Stimulated activated CD8-positive, alpha-beta memory T cell treated with anti-CD3 and anti-CD28 coated beads, Interleukin-4, amount 100 ng/mL, for 48 hours (primary cell): ENCODE data around the gene PCLAF.
"Not testable (repeated sequence)": the region's sequence is repeated elsewhere in the genome, so short reads cannot be mapped to it uniquely, and the experiment has no call there.

ENCODE experiments used
- DNase-seq: peaks from one replicate; pipeline ENCODE4 v3.0.0-alpha.2; 2020

The PCLAF gene

DNA sequence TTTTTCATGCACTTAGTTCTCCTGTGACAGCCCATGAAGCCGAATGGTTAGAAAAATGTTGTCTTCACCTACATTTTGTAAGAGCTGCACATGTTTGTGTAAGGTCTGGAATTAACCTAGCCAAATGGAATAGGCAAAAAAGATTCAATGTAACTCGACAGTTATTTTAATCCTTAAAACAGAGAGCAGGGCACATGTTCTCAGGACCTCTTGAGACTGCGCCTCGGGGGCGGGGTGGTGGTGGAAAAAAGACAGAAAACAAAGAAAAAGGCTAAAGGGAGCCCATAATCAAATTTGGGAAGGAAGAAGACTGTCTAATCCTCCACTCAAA lies 24.6 kb downstream of the PCLAF start:
- DNase-seq: no peak

DNA sequence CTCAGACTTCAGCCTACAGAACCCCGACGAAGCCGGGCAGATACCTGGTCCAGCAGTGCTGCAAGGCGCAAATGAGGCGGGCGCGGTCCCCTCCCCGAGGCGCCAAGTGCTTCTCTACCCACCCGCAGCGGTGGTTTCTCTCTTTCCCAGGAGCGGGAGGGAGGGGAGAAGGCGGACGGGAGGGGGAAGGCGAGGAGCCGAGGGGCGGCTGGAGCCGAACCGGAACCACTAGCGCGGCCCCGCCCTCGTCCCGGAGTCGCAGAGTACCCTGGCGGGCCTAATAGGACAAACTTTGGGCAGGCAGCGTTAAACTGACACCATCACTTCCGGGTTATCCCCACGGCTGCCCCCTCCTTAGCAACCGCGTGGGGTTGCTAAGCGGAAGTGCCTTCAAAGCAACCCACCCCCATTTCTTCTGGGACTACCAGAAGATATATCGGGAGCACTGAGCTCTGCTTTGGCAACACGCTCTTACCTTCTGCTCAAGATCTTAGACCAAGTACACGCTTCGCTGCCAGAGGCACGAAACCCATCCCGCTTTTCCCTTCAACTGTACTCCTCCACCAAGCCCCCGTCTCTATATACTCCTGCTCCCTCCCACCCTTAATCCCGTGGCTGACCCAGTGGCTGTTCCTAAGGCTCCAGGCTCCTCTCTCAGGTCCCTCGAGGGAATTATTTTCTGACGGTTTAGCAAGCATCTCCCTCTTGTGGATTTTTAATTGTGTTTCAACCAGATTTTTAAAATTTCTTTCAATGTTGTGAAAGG lies 25.1 kb downstream of the PCLAF start, which contains the start of gene CSNK1G1:
Gene CSNK1G1 (minus strand): TSS at position 230 of the 766 bp plus-strand sequence. CDS start 55,674 bp downstream, outside the sequence.
- peak; percentile 95 for DNase-seq

DNA sequence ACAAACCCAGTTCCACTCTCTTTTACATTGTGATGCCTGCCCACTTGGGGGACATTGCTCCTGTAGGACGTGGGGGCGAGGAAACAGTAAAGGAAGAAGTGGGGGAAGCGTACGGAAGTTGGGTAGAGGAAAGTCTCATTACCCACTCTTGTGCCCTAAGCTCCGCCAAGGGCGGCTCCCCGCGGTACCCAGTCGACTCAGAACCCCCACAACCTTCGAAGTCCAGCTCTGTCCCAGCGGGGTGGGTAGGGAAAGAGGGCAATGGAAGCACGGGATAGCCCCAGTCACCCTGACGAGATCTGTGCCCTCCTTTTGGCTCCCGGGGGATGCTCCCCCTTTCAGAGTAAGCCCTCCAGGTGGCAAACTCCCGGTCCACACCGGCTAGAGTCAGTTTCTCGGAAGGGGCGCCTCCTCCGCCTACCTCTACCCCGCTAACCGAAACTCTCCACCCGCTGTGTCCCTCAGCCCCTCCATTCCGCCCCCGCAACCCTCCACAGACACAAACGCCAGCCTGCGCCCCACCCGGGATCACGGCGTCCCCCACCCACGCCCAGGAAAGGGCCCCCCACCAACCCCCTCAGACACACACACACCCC lies 25.8 kb downstream of the PCLAF start:
- no peak for DNase-seq

DNA sequence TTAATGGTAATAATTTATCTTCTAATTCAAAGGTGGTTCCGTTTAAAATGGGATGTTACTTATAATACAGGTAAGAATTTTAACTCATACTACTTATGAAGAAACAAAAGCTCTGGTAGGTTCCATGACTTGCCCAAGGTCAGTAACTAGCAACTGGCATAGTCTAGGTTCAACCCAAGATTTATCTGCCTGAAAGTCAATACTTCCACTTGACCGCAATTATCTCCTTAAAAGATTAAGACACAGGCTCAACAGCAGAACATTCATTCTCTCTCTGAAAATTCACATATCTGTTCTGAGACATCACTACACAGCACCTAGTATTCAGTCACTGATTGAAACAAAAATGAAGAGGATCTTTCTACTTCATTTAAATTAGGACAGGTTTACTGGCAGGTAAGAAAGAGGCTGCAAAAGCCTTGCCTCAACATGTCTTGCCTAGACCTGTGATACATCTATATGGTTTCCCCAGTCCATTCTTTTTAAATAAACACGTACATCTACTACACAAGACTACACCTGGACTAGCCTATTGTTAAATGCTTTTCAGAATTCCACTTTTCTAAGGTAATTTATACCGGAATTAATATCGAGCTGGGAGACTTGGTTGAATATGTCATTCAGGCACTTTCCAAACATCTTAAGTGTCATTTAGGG lies 26.4 kb downstream of the PCLAF start:
- no peak for DNase-seq

DNA sequence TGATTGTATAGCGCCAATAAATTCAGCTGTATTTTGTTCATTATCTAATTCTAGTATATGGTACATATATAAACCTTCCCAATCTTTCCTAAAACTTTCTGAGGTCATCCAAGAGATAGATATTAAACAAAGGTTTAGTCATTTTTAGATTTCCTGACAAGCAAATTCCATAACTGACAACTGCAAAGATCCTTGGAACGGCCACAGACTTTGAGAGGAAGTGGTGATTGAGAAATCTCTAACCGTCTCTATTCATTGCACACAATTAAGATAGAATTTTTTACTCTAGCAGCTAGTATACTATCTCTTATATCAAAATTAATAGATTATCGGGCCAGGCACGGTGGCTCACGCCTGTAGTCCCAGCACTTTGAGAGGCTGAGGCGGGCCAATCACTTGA lies 30.0 kb downstream of the PCLAF start:
- DNase-seq: no peak

DNA sequence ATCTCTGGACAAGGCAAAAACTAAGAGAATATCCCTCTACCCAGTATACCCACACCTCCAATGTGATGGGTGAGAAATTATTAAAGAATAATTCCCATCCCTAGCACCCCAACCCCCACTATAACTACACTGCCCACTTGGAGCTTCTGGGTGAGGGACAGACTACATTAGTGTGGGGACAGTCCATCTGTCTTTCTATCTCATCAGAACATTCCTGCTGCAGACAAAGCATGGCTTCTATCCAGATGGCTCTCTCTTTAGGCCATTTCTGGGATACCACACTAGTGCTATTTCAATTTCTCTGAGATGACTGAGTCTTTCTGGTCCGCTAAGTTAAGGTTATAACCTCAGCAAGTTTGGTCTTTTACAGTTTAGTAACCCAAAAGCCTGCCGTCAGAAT lies 31.9 kb downstream of the PCLAF start:
- no peak for DNase-seq

DNA sequence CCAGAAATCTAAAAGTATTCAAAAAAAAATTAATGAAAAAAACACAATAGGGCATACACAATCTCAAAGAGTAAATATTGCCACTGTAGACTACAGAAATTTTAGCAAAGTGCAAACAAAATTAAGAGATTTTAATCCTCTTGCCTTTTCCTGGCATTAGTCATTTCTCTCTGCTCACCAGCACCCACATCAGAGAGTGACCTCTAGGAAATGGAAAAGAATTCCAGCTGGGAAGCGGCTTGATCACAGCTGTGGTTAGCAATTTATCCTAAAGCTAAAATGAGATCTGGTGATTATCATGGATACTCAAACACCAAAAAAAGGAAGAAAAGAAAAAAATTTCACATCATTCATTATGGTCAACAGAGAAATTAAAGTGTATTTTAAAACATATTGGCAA lies 32.8 kb downstream of the PCLAF start:
- DNase-seq: no peak

DNA sequence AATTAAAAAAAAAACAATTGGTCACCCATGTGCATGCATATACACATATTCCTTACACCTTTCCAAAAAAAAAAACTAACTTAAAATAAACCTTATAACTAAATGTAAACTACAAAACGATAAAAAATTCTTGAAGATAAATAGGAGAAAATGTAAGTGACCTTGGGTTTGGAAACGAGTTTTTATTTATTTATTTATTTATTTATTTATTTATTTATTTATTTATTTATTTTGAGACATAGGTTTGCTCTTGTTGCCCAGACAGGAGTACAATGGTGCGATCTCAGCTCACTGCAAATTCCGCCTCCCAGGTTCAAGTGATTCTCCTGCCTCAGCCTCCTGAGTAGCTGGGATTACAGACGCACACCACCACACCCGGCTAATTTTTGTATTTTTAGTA lies 35.0 kb downstream of the PCLAF start:
- not testable (repeated sequence) for DNase-seq

DNA sequence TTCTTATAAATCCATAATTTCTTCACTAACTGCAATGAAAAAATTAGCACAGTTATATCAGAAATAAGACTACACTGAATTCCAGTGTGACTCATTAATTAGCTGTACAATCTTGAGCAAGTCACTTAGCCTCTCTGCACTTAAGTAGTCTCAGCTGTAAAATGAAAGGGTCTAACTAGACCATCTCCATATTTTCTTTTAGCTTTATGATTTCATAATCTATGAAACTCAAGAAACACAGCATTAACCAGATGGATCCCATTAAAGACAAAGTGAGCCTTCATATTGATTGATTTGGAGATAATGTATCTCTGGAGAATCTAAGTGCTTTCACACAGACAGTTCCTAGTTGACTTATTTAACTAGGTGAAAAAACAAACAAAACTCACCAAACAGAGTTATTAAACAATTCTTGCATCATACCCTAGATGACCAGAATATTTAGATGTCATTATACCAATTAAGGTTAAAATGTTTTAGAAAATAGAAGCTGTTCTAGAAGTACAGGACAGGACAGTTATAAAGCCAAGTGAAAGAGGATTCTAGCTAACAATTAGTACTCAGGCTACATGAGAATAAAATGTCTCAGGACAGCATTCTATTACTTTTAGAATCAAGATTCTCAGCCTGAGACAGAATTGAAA lies 36.5 kb downstream of the PCLAF start:
- no peak for DNase-seq

DNA sequence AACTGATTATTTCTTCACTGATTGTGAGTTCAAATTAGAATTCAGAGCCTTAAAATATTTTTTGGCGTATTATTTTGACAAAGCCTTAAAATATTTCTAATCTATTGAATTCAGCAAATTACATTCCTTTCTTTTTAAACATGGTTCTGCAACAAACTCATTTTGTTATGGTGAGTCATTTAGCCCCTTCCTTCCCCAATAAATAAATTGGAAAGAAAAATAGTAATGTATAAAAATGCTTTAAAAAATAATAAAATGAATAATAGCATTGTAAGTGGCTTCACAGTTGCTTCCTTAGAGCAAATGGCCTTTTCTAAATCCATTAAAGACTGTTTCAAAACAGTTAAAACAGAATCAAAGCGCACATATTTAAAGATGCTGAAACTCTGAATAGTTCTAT lies 37.4 kb downstream of the PCLAF start:
- no peak for DNase-seq

DNA sequence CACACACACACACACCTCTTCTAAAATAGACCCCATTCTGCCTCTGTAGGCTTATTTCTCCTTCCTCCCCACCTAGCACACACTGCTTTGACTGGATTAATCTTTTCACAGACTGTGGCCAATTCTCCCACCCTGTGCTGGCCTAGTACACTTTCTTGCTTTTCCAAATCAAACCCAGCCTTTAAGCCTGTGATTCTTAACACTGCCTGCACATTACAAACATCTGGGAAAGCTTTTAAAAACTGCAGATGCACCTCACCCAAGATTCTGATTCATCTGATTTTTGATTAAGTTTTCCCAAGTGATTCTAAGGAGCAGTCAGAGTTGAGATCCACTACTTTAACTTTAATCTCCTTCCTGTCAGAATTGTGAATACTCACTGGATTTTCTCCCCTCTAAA lies 38.0 kb downstream of the PCLAF start:
- DNase-seq: no peak

DNA sequence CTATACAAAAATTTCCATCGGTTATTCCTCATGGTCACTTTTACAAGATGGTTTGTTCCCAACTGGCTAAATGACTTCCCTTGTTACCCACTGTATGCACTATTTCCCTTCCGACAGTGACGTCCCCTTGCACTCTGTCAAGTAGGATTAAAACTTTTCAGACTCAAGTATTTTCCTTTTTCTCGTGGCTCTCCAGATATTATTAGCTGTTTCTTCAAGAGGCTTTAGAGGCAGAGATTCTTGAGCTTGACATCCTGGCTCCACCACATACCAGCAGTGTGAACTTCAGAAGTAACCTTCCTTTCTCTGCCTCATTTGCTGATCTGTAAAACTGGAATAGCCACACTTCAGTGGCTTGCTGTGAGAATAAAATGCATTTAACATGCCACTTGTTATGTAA lies 39.3 kb downstream of the PCLAF start:
- DNase-seq: no peak

DNA sequence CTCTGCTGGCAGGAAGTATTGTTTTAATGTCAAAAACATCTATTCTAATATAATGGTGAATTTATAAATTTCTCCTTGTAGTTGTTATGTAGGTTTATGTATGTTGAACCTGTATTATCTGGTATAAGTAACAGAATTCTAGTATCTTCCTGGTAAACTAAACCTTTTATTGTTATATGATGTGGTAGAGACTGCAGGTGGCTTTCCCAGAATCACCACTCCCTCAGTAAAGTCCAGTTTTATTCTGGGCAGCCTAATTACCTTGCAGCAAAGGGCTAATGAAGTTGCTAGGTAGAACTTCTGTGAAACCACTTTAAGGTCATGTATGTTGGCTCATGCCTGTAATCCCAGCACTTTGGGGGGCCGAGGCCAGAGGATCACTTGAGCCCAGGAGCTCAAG lies 40.9 kb downstream of the PCLAF start:
- no peak for DNase-seq

DNA sequence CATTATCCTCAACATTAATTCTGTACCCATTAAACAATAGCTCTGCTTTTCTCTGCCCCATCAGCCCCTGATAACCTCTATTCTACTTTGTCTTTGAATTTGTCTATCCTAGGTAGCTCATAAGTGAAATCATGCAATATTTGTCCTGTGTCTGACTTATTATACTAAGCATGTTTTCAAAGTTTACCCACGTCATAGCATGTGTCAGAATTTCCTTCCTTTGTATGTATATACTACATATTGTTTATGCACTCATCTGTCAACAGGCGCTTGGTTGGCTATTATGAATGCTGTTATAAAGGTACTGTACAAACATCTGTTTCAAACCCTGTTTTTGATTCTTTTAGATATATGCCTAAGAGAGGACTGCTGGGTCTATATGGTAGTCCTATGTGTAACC lies 43.5 kb downstream of the PCLAF start:
- no peak for DNase-seq

DNA sequence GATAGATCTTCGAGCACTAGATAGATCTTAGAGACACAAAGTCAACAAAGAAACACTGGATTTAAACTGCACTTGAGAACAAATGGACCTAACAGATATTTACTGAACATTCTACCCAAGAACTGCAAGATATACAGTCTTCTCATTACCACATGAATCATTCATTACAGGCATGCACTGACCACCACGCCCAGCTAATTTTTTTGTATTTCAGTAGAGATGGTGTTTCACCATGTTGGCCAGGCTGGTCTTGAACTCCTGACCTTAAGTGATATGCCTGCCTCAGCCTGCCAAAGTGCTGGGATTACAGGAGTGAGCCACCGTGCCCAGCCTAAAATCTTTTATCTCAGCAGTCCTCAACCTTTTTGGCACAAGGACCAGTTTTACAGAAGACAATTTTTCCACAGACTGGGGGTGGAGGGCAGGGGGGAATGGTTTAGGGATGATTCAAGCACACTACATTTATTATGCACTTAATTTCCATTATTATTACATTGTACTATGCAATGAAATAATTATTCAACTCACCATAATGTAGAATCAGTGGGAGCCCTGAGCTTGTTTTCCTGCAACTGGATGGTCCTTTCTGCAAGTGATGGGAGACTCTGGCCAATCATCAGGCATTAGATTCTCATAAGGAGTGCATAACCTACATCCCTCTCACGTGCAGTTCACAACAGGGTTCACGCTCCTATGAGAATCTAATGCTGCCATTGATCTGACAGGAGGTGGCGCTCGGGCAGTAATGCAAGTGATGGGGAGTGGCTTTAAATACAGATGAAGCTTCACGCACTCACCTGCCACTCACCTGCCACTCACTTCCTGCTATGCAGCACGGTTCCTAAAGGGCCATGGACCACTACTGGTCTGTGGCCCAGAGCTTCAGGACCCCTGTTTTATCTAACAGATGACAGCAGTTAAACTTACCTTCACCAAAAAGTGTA lies 47.0 kb downstream of the PCLAF start:
- no peak for DNase-seq

DNA sequence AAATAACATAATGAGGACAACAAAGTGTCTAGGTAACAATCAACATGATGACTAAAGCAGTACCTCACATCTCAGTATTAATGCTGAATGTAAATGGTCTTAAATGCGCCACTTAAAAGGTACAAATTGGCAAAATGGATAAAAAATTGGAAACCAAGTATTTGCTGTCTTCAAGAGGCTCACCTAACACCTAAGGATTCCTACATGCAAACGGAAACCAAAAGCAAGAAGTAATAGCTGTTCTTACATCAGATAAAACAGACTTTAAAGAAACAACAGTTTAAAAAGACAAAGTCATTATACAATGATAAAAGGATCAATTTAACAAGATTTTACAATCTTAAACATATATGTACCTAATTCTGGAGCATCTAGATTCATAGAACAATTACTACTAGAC lies 47.7 kb downstream of the PCLAF start:
- no peak for DNase-seq

DNA sequence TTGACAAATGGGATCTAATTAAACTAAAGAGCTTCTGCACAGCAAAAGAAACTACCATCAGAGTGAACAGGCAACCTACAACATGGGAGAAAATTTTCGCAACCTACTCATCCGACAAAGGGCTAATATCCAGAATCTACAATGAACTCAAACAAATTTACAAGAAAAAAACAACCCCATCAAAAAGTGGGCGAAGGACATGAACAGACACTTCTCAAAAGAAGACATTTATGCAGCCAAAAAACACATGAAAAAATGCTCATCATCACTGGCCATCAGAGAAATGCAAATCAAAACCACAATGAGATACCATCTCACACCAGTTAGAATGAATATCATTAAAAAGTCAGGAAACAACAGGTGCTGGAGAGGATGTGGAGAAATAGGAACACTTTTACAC lies 49.6 kb downstream of the PCLAF start:
- DNase-seq: not testable (repeated sequence)

DNA sequence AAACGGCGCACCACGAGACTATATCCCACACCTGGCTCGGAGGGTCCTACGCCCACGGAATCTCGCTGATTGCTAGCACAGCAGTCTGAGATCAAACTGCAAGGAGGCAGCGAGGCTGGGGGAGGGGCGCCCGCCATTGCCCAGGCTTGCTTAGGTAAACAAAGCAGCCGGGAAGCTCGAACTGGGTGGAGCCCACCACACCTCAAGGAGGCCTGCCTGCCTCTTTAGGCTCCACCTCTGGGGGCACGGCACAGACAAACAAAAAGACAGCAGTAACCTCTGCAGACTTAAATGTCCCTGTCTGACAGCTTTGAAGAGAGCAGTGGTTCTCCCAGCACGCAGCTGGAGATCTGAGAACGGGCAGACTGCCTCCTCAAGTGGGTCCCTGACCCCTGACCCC lies 54.3 kb downstream of the PCLAF start:
- not testable (repeated sequence) for DNase-seq

DNA sequence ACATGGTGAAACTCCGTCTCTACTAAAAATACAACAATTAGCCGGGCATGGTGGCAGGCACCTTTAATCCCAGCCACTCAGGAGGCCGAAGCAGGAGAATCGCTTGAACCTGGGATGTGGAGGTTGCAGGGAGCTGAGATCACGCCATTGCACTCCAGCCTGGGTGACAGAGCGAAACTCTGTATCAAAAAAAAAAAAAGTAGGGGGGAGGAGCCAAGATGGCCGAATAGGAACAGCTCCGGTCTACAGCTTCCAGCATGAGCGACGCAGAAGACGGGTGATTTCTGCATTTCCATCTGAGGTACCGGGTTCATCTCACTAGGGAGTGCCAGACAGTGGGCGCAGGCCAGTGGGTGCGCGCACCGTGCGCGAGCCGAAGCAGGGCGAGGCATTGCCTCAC lies 54.8 kb downstream of the PCLAF start:
- DNase-seq: not testable (repeated sequence)

DNA sequence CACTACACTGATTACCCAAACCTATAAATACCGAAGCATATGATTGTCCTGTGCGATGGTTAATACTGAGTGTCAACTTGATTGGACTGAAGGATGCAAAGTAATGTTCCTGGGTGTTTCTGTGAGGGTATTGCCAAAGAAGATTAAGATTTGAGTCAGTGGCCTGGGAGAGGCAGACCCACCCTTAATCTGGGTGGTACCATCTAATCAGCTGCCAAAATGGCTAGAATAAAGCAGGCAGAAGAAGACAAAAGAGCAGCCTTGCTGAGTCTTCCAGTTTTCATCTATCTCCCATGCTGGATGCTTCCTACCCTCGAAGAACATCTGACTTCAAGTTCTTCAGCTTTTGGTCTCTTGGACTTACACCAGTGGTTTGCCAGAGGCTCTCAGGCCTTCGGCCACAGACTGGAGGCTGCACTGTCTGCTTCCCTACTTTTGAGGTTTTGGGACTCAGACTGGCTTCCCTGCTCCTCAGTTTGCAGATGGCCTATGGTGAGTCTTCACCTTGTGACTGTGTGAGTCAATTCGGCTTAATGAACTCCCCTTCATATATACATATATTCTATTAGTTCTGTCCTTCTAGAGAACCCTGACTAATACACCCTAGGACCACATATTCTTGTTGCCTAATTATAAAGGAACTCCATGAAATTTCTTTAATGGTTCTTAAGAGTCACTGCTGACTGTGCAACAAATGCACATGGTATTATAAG lies 56.9 kb downstream of the PCLAF start:
- DNase-seq: no peak

DNA sequence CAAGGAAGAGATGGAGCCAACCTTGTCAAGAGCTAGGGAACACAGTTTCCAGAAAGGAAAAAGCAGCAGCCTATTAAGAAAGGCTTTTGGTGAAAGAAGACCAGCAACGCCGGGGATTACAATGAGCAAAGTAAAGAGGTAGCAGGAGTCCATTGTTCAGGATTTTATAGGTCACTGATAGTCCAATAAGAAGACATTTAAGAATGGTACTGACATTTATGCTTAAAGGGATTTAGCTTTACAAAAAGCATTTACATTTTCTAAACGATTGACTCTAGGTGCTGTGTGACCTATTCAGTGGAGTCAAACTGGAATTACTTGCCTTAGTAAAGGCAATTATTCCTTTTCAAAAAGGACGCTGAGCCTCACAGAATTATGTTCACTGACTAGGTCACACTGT lies 66.0 kb downstream of the PCLAF start:
- no peak for DNase-seq

DNA sequence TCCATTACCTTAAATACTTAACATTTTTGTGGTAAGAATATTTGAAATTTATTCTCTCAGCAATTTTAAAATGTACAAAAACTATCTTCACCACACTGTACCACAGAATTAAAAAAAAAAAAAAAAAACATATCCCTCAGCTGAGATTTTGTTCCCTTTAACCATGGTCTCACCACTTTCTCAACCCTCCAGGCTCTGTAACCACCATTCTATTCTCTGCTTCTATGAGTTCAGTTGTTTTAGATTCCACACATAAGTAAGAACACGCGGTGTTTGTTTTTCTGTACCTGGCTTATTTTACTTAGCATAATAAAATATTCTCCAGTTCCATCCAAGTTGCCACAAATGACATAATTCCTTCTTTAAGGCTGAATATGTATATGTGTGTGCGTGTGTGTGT lies 66.8 kb downstream of the PCLAF start:
- DNase-seq: no peak
